Fibroblast of lung (primary cell): ENCODE results near the gene FAM236A. TPM values are rescaled to one million over a fixed set of nuclear protein-coding genes. Genes with fewer than 3 reads are reported as not detected.
"Not testable (repeated sequence)": the region's sequence is repeated elsewhere in the genome, so short reads cannot be mapped to it uniquely, and the experiment has no call there.

ENCODE experiments used
- DNase-seq, 2 donors: peaks; one replicate each; pipeline versions ENCODE4 v3.0.0 to v3.0.0-alpha.2; 2010; ENCODE audit warnings: low read depth in 2 of 2
- H2AFZ ChIP-seq: 2 replicates; pipeline ENCODE4 v1.5.1; 2012; ENCODE audit warnings: low read length, control low read depth, inconsistent platforms
- H3K27ac ChIP-seq: 2 replicates; pipeline ENCODE4 v1.5.1; 2011; ENCODE audit warnings: low read length, control low read depth; ENCODE audit not compliant: insufficient read depth
- H3K27me3 ChIP-seq: 2 replicates; pipeline ENCODE4 v1.5.1; 2011; ENCODE audit warnings: mild to moderate bottlenecking, low read length; ENCODE audit not compliant: control insufficient read depth, insufficient read depth
- H3K36me3 ChIP-seq: 2 replicates; pipeline ENCODE4 v1.5.1; 2011; ENCODE audit warnings: low read length; ENCODE audit not compliant: control insufficient read depth, insufficient read depth
- H3K4me1 ChIP-seq: 2 replicates; pipeline ENCODE4 v1.5.1; 2011; ENCODE audit warnings: low read length; ENCODE audit not compliant: control insufficient read depth, insufficient read depth; ENCODE audit errors: extremely low read depth
- H3K4me2 ChIP-seq: 2 replicates; pipeline ENCODE4 v1.5.1; 2011; ENCODE audit warnings: low read length, control low read depth; ENCODE audit not compliant: insufficient read depth; ENCODE audit errors: extremely low read depth
- H3K4me3 ChIP-seq, 4 experiments: fragments of 200-600 bp in 1 of 4; sonication (generic) in 1 of 4; replicated peaks in 1 of 4; 2 replicates each; pipeline ENCODE4 v1.5.1; 2011 to 2016; ENCODE audit warnings: low read length in 4 of 4, low read depth in 3 of 4, mild to moderate bottlenecking in 3 of 4, control low read depth in 2 of 4, inconsistent platforms in 1 of 4, mixed read lengths in 1 of 4; ENCODE audit not compliant: insufficient read depth in 1 of 4; ENCODE audit errors: control extremely low read depth in 1 of 4
- H3K79me2 ChIP-seq: 2 replicates; pipeline ENCODE4 v1.5.1; 2012; ENCODE audit warnings: mild to moderate bottlenecking, low read length, inconsistent platforms; ENCODE audit not compliant: control insufficient read depth, insufficient read depth
- H3K9ac ChIP-seq: 2 replicates; pipeline ENCODE4 v1.5.1; 2011; ENCODE audit warnings: mild to moderate bottlenecking, low read length, control low read depth; ENCODE audit not compliant: insufficient read depth
- H3K9me3 ChIP-seq: 2 replicates; pipeline ENCODE4 v1.5.1; 2012; ENCODE audit warnings: low read depth, low read length; ENCODE audit not compliant: control insufficient read depth, insufficient read depth
- H4K20me1 ChIP-seq: 2 replicates; pipeline ENCODE4 v1.5.1; 2011; ENCODE audit warnings: low read length; ENCODE audit not compliant: control insufficient read depth, insufficient read depth; ENCODE audit errors: extremely low read depth
- polyA minus RNA-seq: library from RNA; depleted of rRNA, polyadenylated mRNA; stranded (reverse); fragments of >200 nt; gene quantifications from 2 replicates; pipeline ENCODE4 v1.2.3, GENCODE V29; 2011; ENCODE audit warnings: low replicate concordance
- polyA plus RNA-seq, 2 donors: library from polyadenylated mRNA; depleted of rRNA in 1 of 2; stranded (reverse) in 1 of 2; unstranded in 1 of 2; fragments of >200 nt; gene quantifications; 2 replicates each; pipeline ENCODE4 v1.2.1, GENCODE V29; 2011 to 2012; ENCODE audit warnings: missing spikeins in 1 of 2
- total RNA-seq: library from RNA; depleted of rRNA; stranded (reverse); fragments of >200 nt; gene quantifications from 2 replicates; pipeline ENCODE4 v1.2.1, GENCODE V29; 2014

FAM236A gene
- total RNA-seq (not detected in 2 replicates), polyA plus RNA-seq (not detected in 2 replicates), polyA minus RNA-seq (not detected in 2 replicates)
- polyA plus RNA-seq (2012) = not detected in 2 replicates

- not testable (repeated sequence) for H3K9me3 ChIP-seq, DNase-seq
Observed at GRCh38 chrX:72937906-72938305, at the start of gene FAM236A. Gene FAM236A (plus strand): TSS chrX:72938206. CDS start chrX:72938263, 57 bp downstream.

DNA sequence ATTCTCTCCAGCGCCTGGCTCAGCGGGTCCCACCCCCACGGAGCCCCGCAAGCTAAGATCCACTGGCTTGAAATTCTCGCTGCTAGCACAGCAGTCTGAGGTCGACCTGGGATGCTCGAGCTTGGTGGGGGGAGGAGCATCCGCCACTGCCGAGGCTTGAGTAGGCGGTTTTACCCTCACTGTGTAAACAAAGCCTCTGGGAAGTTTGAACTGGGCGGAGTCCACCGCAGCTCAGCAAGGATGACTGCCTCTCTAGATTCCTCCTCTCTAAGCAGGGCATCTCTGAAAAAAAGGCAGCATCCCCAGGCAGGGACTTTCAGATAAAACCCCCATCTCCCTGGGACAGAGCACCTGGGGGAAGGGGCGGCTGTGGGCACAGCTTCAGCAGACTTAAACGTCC lies 48.3 kb upstream of the FAM236A start:
- H4K20me1 ChIP-seq, H3K36me3 ChIP-seq, H3K4me1 ChIP-seq, H3K27me3 ChIP-seq, H3K9ac ChIP-seq, H3K27ac ChIP-seq, H3K9me3 ChIP-seq, H3K4me3 ChIP-seq, H2AFZ ChIP-seq, H3K79me2 ChIP-seq, DNase-seq, H3K4me2 ChIP-seq: not testable (repeated sequence)

More at GRCh38 chrX:72937906-72938305, at the start of gene FAM236A:
- H2AFZ ChIP-seq, H3K36me3 ChIP-seq, H3K9ac ChIP-seq, H4K20me1 ChIP-seq, H3K4me1 ChIP-seq, H3K4me2 ChIP-seq, H3K27ac ChIP-seq, H3K79me2 ChIP-seq, H3K27me3 ChIP-seq, H3K4me3 ChIP-seq: not testable (repeated sequence)

DNA sequence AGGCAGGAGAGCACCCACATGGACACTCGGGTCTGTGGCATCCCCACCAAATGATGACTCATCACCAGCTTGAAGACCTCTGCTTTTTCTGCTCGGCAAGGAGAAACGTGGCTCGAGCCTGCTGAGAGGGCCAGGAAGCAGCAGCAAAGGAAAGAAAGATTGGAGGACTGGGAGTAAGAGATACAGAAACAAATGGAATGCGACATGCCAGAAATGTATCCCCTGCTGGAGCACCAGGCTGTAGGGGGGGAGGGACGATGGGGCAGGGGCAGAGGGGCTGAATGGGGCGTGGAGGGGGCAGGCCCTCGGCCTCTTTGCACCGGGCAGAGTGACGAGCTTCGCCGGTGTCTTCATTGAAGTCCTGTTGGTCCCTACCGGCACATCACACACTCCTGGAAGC lies 25.7 kb upstream of the FAM236A start, which contains the start of gene FAM236C:
Gene FAM236C, plus strand, starts transcription at position 301 of the 400 bp plus-strand sequence. CDS start 100 bp downstream, outside the sequence.
- not testable (repeated sequence) for H4K20me1 ChIP-seq, H3K27me3 ChIP-seq, H3K4me2 ChIP-seq, H3K9ac ChIP-seq, DNase-seq, H3K36me3 ChIP-seq, H2AFZ ChIP-seq, H3K79me2 ChIP-seq, H3K4me1 ChIP-seq, H3K9me3 ChIP-seq, H3K27ac ChIP-seq, H3K4me3 ChIP-seq

- H3K9ac ChIP-seq, H3K4me2 ChIP-seq, H3K9me3 ChIP-seq, H3K27me3 ChIP-seq, DNase-seq, H3K27ac ChIP-seq, H3K36me3 ChIP-seq, H4K20me1 ChIP-seq, H2AFZ ChIP-seq, H3K4me1 ChIP-seq, H3K4me3 ChIP-seq, H3K79me2 ChIP-seq: not testable (repeated sequence)
Observed at GRCh38 chrX:72916096-72916495, 21.9 kb upstream of the FAM236A start.

DNA sequence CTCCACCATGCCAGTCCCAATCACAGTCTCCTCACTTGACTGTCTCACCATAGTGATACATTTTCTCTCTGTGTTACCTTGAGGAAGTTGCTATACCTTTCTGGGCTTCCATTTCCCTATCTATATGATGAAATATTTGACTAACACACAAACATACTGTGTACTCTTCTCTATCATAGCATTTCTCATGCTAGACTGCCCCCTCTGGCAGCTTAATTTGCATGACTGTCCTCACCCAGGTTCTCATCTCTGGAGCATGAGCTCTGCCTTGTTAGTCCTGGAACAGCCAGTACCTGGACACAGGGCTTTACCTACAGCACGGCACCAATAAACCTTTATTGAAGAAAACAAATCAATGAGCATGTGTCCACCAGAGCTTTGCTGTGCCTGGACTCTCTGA lies 5.7 kb upstream of the FAM236A start:
- not testable (repeated sequence) for H3K4me3 ChIP-seq, H2AFZ ChIP-seq, DNase-seq, H3K36me3 ChIP-seq, H3K27ac ChIP-seq, H3K79me2 ChIP-seq, H3K9ac ChIP-seq, H4K20me1 ChIP-seq, H3K27me3 ChIP-seq, H3K4me1 ChIP-seq, H3K4me2 ChIP-seq, H3K9me3 ChIP-seq

GRCh38 chrX:72936455-72936854 lies 1.6 kb upstream of the FAM236A start:
- not testable (repeated sequence) for H3K27me3 ChIP-seq, H3K36me3 ChIP-seq, H2AFZ ChIP-seq, H4K20me1 ChIP-seq, H3K79me2 ChIP-seq, H3K27ac ChIP-seq, H3K9ac ChIP-seq, H3K9me3 ChIP-seq, H3K4me1 ChIP-seq, H3K4me2 ChIP-seq, H3K4me3 ChIP-seq, DNase-seq

- not testable (repeated sequence) for H2AFZ ChIP-seq, H3K79me2 ChIP-seq, H3K9me3 ChIP-seq, H4K20me1 ChIP-seq, DNase-seq, H3K9ac ChIP-seq, H3K27me3 ChIP-seq, H3K36me3 ChIP-seq, H3K27ac ChIP-seq, H3K4me3 ChIP-seq, H3K4me1 ChIP-seq, H3K4me2 ChIP-seq
Observed at GRCh38 chrX:72936882-72937455, 1.0 kb upstream of the FAM236A start.
